Chondrocyte (in vitro differentiated cells): ENCODE results near the gene TF. TPM values are rescaled to one million over a fixed set of nuclear protein-coding genes. Genes with fewer than 3 reads are reported as not detected.

Experiments
- DNase-seq: peaks from one replicate; pipeline ENCODE4 v3.0.0; 2021; ENCODE audit warnings: mixed read lengths, low spot score
- H3K27ac Mint-ChIP-seq: one replicate; pipeline ENCODE4 v1.8.0; 2021; ENCODE audit warnings: mild to moderate bottlenecking, moderate library complexity, mixed read lengths; ENCODE audit not compliant: unreplicated experiment
- H3K27me3 Mint-ChIP-seq: 2 replicates; pipeline ENCODE4 v1.8.0; 2021; ENCODE audit warnings: low read depth, mixed read lengths
- H3K36me3 Mint-ChIP-seq: 2 replicates; pipeline ENCODE4 v1.8.0; 2021; ENCODE audit warnings: low read depth, mixed read lengths
- H3K4me1 Mint-ChIP-seq: 2 replicates; pipeline ENCODE4 v1.8.0; 2021; ENCODE audit warnings: low read depth, mild to moderate bottlenecking, mixed read lengths
- H3K4me3 Mint-ChIP-seq: one replicate; pipeline ENCODE4 v1.8.0; 2021; ENCODE audit warnings: mild to moderate bottlenecking, moderate library complexity, mixed read lengths; ENCODE audit not compliant: unreplicated experiment
- H3K9me3 Mint-ChIP-seq: 2 replicates; pipeline ENCODE4 v1.8.0; 2021; ENCODE audit warnings: low read depth, mixed read lengths
- total RNA-seq: library from RNA; stranded (reverse); gene quantifications from 3 replicates; pipeline ENCODE4 v1.2.1, GENCODE V29; 2021
- TF ChIP-seq, protein P1 (sequence below): fragments of 200-600 bp; sonication (generic); IDR thresholded peaks from 2 replicates; pipeline ENCODE4 v1.5.0; 2021; ENCODE audit warnings: antibody characterized with exemption, mild to moderate bottlenecking, moderate library complexity

Gene TF
- total RNA-seq, 1 donor from 2014 or later: 1.2 TPM

DNA sequence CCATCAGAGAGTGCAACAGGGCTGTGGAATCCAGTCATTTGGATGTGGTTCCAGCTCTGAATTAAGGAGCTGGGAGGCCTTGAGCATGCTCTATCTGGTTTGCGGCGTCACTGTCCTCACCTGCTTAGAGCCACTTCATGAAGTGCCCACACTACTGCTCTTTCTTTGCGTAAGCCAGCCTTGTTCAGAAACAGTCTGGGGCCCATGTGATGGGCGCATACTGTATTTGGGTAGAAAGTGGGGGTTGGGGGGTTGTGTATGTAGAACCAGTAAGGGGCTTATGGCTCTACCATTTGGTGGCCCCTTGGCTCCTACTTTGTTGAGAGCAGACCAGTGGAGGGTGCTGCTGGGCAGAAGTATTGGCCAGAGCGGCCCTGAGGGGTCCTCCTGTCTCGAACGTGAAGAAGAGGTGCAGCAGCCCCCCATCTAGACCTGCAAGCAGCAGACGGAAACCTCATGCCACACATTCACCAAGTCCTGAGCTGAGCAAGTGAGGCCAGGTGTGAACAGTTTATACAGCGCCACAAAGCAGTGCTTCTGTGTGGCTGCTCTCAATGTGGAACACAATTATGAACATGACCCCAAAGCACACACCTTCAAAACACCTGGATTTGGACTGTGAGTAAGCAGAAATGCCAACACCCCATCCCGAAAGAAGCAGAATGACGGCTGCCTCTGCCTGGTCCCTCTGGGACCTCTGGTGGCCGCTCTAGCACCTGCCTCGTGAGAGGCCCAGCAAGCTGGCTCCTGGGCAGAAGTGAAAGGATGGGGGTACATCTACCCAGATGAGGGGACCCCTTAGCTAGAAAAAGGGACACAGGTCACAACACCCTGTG lies 86.0 kb downstream of the TF start:
- no peak overlapping the region for H3K27ac Mint-ChIP-seq
- TF ChIP-seq, protein P1, sequence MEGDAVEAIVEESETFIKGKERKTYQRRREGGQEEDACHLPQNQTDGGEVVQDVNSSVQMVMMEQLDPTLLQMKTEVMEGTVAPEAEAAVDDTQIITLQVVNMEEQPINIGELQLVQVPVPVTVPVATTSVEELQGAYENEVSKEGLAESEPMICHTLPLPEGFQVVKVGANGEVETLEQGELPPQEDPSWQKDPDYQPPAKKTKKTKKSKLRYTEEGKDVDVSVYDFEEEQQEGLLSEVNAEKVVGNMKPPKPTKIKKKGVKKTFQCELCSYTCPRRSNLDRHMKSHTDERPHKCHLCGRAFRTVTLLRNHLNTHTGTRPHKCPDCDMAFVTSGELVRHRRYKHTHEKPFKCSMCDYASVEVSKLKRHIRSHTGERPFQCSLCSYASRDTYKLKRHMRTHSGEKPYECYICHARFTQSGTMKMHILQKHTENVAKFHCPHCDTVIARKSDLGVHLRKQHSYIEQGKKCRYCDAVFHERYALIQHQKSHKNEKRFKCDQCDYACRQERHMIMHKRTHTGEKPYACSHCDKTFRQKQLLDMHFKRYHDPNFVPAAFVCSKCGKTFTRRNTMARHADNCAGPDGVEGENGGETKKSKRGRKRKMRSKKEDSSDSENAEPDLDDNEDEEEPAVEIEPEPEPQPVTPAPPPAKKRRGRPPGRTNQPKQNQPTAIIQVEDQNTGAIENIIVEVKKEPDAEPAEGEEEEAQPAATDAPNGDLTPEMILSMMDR: no peak
- H3K4me3 Mint-ChIP-seq: no peak overlapping the region
- no peaks in the 10 kb centered on the region for H3K27me3 Mint-ChIP-seq
- H3K36me3 Mint-ChIP-seq: peaks cover 12% of the 10 kb centered on the region
- no peaks in the 10 kb centered on the region for H3K9me3 Mint-ChIP-seq
- no peak for DNase-seq
- H3K4me1 Mint-ChIP-seq: no peaks in the 10 kb centered on the region

DNA sequence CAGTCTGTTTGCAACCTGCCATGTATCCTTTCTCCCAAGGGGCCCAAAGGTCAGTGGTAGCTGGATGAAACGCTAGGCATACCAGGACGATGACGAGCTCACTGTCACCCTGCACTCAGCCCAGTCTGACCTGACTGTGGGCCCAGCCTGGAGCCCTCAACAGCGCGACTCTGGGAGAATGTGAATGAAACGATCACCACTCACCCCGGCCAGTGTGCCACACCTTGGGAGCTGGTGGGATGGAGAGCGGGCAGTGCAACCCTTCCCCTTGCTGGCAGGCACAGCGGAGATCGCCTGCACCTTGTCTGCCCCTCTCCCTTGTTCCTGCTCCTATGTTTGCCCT lies 86.6 kb downstream of the TF start:
- H3K9me3 Mint-ChIP-seq: no peaks in the 10 kb centered on the region
- H3K27me3 Mint-ChIP-seq: no peaks in the 10 kb centered on the region
- no peak for DNase-seq

DNA sequence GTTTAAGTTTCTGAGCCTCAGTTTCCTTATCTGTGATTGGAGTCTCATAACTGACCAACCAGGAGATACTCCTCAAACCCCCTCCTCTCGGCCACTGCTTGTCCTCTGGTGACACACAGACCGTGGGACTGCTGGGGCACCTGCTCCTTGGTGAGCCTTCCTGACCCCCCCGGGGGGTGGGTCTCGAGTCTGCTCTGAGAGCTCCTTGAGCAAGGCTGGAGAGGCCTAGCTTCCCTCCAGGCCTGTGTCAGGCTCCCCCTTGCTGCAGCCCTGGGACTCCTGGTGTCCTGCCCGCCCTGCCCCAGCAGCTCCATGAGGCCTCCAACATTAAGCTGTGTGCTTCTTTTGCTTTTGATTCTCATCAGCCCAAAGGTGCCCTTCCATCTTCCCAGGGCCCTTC lies 87.1 kb downstream of the TF start:
- Mint-ChIP-seq H3K27ac (no peak overlapping the region), H3K27me3 (no peaks in the 10 kb centered on the region)
- TF ChIP-seq, protein P1: no peak

More for the DNA sequence above, 86.6 kb downstream of the TF start:
- TF ChIP-seq, protein P1: no peak
- Mint-ChIP-seq H3K4me3 (no peak overlapping the region), H3K4me1 (no peaks in the 10 kb centered on the region), H3K36me3 (peaks cover 12% of the 10 kb centered on the region), H3K27ac (no peak overlapping the region)

GRCh38 chr3:133833880-133834620 lies 87.9 kb downstream of the TF start:
- H3K4me1 Mint-ChIP-seq: no peaks in the 10 kb centered on the region
- no peaks in the 10 kb centered on the region for H3K27me3 Mint-ChIP-seq
- H3K4me3 Mint-ChIP-seq: no peak overlapping the region
- no peak overlapping the region for H3K27ac Mint-ChIP-seq
- H3K9me3 Mint-ChIP-seq: no peaks in the 10 kb centered on the region
- DNase-seq: no peak
- TF ChIP-seq, protein P1: no peak
- H3K36me3 Mint-ChIP-seq: peaks cover 15% of the 10 kb centered on the region

More for the DNA sequence above, 87.1 kb downstream of the TF start:
- no peaks in the 10 kb centered on the region for H3K4me1 Mint-ChIP-seq
- H3K4me3 Mint-ChIP-seq: no peak overlapping the region
- H3K9me3 Mint-ChIP-seq: no peaks in the 10 kb centered on the region
- H3K36me3 Mint-ChIP-seq: peaks cover 15% of the 10 kb centered on the region
- DNase-seq: no peak

DNA sequence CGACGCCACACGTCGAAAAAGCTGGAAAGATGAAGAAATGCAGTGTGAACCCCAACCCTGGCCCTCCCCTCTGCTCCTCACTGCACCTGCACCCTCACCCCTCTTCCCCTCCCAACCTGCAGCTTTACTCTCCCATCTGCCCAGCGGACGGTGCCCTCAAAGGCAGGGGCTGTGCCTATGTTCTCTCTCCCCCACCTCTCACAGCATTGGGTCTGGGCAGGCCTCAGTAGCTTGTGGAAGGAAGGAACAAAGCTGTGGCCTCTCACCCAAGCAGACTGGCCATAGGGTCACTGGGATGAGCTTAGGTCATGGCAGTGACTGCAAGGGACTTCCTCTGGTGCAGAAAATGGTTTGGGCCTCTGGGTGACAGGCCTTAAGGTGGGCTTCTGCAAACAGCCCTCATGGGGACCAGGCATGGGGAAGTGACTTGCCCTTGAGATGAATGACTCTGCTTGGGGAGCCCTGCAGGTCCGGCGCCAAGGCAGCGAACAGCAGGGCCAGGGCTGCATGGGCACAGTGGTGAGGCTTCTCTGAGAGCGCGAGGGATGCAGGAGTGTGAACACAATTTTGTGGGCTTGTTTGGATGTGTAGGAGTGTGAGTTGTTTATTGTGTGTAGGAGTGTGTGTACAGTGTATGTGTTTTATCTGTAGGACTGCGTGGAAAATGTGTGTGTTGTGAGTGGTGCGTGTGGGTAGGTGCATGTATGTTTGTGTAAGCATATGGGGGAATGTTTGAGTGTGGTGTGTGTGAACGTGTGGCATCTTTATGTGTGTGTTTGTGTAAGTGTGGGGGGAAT lies 88.6 kb downstream of the TF start:
- no peaks in the 10 kb centered on the region for H3K27me3 Mint-ChIP-seq
- DNase-seq: no peak
- H3K4me3 Mint-ChIP-seq: no peak overlapping the region
- peaks cover 21% of the 10 kb centered on the region for H3K36me3 Mint-ChIP-seq
- TF ChIP-seq, protein P1: no peak
- no peaks in the 10 kb centered on the region for H3K4me1 Mint-ChIP-seq
- H3K27ac Mint-ChIP-seq: no peak overlapping the region
- no peaks in the 10 kb centered on the region for H3K9me3 Mint-ChIP-seq
